SKM-1 treated with dmso at 0.1 percent for 144 hours (cell line): Measurements from ENCODE around the gene PCCA.
"Not testable (repeated sequence)": the region's sequence is repeated elsewhere in the genome, so short reads cannot be mapped to it uniquely, and the experiment has no call there.

Source experiments
- DNase-seq: peaks from one replicate; lab custom pipeline; 2025; ENCODE audit not compliant: unreplicated experiment; lab: John Stamatoyannopoulos, UW

The PCCA gene

DNA sequence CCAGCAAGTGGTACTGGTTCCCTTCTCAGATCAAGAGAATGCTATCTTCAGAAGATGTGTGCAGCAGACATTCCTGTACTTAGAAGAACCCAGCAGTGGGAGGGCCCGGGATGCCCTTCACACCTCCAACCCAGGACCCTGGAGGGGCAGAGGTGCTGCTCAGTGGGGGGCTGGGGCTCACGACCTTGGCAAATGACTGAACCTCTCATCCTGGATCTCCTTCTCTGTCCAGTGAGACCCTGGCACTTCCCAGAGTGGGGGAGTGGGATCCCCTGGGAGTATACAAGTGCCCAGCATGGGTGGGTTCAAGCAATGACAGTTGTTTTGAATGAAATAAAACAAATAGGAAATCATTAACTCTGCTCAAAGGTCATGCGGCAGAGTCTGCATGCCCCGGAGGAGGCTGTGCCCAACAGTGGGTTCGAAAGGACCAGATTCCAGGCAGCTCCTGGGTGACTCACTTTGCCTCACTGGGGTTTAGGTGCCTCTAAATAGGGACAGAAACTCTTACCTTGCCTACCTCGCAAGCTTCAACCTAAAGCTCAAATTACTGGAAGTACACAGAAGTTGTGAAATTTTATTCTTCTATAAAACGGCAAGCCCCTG lies 472.8 kb downstream of the PCCA start:
- DNase-seq = no peak

DNA sequence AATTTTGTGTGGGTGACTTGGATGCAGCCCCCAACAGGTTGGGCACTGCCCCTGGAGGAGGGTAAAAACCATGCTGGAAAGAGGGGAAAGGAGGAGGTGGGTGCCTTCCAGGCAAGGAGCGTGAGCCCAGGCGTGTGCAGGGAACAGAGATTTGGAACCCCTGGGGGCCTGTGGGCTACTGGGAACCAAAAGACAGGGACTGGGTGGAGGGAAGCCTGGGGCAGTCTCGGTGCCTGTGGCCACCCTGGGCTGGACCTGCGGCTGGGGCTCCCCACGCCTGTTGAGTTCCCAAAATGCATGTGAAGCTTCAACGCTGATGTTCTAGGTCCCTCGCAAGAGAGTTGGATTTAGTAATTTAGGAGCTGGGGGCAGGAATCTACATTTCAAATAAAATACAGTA lies 474.9 kb downstream of the PCCA start:
- no peak for DNase-seq

DNA sequence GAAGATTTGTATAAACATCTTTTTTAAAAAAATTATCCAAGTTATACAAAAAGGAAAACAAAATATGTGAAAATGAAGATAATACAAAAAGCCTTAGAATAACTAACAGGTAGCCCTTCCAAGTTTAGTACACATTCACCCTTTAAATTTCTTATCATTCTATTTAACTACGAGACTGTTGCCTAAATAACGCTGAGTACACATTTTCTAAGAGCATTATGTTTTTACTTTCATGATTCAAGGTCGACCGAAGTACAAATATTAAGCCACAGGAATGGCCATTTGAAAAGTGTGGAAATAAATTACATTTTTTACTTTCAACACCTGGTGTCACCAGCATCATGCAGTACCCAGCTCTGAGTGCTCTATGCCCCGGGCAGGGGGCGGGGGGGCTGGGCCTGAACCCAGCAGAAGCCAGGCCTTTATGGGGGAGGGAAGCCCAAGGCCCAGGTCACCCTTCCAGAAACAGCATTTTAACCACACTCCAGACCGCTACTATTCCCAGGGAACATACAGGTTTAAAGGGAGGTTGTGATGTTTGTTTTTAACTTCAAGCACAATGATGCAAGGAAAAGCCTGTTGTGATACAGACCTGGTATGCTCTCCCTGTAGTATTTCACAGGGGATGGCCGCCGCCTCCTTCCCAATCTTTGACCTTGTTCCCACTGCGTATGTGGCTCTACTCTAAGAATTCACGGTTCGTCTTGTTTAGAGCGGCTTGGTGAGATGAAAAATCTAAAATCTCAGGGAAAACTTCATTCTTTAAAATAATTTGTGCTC lies 475.7 kb downstream of the PCCA start:
- no peak for DNase-seq

DNA sequence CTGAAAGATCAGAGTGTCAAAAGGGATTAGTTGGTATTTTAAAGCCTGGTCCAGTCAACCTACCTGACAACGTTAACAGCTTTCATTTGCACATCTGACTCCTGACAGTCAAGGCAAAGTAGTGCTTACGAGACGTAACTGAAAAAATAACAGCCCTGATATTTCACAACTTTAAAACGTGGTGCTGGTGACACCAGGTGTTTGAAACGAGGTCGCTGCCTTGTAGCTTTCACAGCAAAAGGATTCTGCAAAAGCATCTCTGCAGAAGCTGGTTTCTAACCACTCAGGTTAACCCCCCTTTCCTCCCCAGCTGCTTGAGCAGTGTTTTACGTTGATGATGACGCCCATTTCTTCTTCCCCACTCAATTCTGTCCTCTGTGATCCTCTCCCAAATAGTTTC lies 476.4 kb downstream of the PCCA start:
- DNase-seq = no peak

DNA sequence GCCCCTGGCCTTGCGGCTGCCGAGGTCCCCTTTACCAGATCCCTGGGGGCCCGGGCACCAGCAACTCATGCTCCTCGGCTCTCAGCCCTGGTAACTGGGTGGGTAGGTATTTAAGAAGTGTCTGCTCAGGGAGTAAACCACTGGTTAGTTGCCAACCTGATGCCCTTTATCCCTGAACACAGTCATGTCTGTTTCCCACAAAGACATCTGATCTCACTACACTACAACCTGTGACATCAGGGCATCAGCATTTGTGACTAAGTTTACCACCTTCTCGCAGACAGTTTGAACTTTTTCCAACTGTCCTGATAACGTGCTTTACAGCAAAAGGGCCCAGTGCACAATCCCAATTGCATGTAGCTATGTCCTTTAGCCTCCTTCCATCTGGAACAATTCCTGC lies 477.6 kb downstream of the PCCA start:
- DNase-seq = no peak

DNA sequence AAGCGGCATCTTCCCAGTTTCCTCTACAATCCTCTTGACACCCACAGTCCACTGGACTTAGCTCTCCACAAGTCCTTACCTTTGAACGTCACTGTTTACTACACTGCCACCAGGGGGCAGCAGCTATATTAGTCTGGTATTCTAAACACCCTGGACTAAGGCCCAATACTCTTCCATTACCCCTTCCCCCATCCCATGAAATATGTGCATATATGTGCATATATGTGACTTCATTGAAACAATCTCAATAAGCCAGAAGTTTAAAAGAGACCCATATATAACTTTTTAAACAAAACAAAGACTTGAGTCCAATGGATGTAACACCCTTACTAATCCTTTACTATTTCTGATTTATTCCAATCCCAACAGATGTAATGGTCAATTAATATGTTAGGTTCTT lies 484.2 kb downstream of the PCCA start:
- DNase-seq = peak; percentile 51

DNA sequence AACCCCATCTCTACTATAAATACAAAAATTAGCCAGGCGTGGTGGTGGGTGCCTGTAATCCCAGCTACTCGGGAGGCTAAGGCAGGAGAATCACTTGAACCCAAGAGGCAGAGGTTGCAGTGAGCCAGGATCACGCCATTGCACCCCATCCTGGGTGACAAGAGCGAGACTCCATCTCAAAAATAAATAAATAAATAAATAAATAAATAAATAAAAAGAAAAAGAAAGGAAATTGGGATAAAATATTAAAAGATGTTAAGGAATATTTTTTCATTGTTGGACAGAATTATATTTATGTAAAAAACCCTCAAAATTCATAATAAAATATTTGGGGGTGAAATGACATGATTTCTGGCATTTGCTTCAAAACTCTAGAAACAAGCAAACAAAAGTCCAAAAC lies 488.3 kb downstream of the PCCA start:
- DNase-seq = not testable (repeated sequence)
